HG03196 (cell line): ENCODE results near the gene C20orf96.
"Not testable (repeated sequence)": the region's sequence is repeated elsewhere in the genome, so short reads cannot be mapped to it uniquely, and the experiment has no call there.

ENCODE experiments used
- ATAC-seq: cut with Tn5 transposase; IDR thresholded peaks from one replicate; pipeline ENCODE4 v1.9.1; 2021; ENCODE audit not compliant: unreplicated experiment

The C20orf96 gene

GRCh38 chr20:278607-279571 lies 11.7 kb downstream of the C20orf96 start:
- no peak for ATAC-seq

- ATAC-seq = no peak
Measured at GRCh38 chr20:278181-278580, 12.4 kb downstream of the C20orf96 start.

GRCh38 chr20:277496-277781 lies 13.1 kb downstream of the C20orf96 start:
- no peak for ATAC-seq

DNA sequence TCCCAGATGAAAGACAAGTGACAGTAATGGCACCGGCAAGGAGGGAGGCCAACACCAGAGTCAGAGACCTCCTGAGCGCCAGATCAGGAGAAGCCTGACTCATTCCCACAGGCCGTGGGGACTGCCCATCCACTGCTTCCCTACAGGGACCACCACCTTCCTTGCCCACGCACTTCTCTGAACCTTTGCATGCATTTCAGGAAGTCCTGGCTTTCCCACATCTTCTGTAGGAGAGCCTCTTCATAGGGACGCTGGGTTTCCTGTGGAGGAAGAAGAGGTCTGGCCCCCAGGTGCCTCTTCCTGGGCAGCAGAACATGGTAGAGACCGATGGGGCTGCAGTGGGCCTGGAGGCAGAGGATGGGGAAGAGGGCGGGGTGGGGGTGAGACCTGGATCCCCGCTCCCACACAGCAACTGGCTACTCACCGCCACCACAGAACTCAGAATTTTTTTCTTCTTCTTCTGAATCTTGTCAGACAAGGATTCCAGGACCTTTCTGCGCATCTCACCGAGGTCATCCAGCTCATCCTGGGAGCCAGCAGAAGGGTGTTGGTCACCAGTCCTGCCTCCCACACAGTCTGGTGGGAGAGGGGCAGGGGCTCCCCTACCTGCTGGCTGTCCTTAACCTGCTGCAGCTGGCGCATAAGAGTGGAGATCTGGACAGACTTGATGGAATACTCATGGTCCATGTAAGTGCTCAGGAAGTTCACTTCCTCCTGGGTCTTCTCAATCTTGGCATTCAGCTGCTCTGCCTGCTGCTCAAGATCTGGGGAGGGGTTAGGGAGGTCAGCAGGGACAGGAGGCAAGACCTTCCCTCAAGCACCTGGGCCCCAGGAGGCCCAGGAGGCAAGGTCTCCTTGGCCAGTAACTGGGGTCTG lies 13.7 kb downstream of the C20orf96 start:
- ATAC-seq = no peak

GRCh38 chr20:275791-276190 lies 14.8 kb downstream of the C20orf96 start:
- no peak for ATAC-seq

GRCh38 chr20:273884-274283 lies 16.7 kb downstream of the C20orf96 start:
- ATAC-seq = no peak

DNA sequence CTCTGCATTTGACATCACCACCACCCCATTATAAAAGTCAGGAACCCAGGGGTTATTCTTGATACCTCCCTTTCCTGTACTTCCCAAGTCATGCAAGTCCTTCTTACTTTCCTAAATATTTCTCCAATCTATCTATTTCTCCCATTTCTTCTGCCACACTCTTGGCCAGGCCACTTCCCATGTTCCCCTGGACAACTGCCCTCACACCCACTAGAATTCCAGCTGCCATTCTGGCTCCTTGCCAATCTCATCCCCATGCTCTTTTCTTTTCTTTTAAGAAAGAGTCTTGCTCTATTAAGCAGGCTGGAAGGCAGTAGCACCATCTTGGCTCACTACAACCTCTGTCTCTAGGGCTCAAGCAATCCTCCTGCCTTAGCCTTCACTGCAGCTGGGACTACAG lies 17.8 kb downstream of the C20orf96 start:
- ATAC-seq = no peak

- no peak for ATAC-seq
Measured at GRCh38 chr20:271528-271927, 19.0 kb downstream of the C20orf96 start.

DNA sequence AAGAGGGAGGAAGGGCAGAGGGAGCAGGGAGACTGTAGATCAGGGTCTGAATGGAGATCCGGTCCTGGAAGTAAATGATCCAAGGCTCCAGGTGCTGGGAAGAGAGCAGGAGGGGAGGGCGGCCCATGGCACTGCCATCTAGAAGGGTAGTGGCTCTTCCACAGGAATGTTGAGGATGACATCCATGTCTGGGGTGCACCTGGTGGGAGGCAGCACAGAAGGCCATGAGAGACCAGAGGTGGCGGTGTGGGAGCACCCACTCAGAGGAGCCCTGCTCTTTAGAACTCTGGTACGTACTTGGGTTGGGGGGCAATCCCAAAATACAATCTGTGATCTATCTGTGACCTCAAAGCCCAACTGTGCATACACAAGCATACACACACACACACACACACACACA lies 19.5 kb downstream of the C20orf96 start:
- no peak for ATAC-seq

DNA sequence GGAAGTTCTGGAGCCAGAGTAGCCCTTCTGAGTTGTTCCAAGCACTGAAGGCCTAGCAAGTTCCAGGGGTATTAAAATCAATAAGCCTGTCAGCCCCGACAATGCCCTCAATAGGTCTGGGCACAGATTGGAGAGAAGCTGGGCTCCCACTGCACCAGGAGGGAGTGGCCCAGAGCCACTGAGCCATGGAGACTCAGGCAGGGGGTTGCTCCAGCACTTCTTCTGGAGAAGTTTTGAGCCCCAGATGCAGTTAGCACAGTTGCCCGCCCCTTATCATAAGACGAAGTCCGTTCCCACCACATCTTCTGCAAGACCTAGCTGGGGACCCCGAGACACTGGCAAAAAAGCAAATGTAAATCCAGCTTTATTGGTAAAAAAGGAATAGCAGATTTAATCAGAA lies 20.0 kb downstream of the C20orf96 start:
- ATAC-seq = no peak

DNA sequence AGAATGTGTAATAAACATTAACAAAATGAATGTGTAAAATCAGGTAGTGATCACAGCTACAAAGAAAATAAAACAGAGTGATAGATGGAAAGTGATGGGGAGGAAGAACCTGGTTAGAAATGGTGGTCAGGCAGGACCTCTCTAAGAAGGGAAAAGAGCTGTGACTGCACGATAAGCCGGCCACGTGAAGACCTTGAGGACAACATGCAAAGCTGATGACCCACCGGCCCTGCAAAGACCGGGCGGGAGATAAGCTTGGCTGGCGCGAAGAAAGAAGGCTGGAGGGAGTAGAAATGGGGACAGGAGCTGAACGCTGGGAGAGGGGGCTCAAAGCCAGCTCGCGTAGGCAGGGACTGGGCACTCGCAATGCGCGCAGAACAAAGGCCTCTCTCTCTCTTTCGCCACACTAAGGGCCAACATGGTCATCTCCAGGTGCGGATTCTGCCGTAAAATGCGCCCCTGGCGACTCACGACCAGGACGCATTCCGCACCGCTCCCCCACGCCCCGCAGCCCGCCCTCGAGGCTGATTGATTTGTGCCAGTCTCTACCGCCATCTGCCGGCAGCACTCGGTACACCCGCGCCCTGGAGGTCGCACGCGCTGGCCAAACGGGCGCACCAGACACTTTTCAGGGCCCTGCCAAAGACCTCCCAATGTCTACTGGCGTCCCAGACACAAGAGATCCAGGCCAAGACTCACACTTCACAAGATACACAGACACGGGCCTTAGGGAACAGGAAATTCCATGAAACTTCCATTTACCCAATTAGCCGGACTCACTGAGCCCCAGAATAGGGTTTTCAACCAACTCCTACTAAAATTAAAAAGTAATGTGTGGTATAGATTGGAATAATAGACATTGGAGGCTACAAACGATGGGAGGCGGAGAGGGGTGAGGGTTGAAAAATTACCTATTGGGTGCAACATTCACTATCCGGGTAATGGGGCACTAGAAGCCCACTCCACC lies 23.7 kb downstream of the C20orf96 start:
- ATAC-seq = peak; percentile 90

DNA sequence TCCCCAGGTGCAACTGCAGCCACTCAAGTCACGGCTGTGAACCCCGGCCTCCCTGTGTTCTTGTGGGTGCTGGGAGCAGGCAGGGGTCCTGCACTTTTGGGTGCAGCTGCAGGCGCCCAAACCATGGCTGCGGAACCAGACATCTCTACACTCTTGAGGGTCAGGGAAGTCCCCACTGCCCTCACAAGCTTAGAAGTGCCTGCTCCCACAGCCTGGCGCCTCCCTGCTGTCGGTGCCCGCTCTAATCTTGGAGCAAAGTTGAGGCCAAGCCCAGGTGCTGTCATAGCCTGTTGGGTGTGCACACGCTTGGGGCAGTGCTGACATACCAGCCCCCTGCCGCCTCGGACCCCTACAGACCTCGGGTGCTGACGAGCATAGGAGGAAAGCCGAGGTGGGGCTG lies 26.8 kb downstream of the C20orf96 start:
- no peak for ATAC-seq

GRCh38 chr20:259981-260380 lies 30.6 kb downstream of the C20orf96 start:
- no peak for ATAC-seq

DNA sequence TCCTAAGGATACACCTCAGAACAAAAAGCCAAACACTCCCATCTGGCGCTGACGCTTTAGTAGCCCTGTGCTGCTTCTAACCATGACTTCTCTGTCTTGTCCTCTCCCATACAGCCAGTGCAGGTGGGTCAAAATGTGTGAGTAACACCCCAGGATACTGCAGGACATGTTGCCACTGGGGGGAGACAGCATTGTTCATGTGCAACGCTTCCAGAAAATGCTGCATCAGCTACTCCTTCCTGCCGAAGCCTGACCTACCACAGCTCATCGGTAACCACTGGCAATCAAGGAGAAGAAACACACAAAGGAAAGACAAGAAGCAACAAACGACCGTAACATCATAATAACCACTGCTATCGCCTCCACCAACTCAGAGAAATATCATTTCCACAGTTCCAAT lies 31.6 kb downstream of the C20orf96 start:
- no peak for ATAC-seq

DNA sequence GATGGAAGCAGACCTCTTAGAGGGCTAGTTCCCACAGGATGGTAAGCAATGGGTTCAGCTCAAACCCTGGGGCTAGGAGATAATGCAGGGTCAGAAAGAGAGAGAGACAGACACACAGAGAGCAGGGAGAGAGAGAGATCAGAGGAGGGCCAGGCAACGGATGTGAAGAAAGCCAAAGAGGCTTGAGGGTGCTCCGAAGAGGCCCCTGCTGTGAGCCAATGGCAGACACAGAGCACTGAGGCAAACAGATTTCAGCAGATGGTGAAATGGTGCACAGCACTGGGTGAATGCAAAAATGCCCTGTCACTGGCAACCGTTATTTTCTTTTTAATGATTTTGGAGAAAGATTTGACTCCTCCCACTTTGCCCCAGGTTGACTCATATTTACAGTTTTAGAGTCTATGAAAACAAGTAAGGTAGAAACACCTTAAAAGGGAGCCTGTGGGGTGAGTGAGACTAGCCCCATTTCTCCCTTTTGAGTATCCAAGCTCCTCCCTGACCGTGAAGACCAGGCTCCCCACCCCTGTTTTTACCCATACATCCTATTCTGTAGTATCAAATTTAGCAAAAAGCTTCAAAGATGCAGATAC lies 32.2 kb downstream of the C20orf96 start:
- no peak for ATAC-seq

- ATAC-seq = no peak
Measured at GRCh38 chr20:257419-257818, 33.1 kb downstream of the C20orf96 start, which contains the start of gene DEFB132. Gene DEFB132, plus strand, starts transcription at chr20:257724. Its CDS starts 55 bp downstream, at chr20:257779.

DNA sequence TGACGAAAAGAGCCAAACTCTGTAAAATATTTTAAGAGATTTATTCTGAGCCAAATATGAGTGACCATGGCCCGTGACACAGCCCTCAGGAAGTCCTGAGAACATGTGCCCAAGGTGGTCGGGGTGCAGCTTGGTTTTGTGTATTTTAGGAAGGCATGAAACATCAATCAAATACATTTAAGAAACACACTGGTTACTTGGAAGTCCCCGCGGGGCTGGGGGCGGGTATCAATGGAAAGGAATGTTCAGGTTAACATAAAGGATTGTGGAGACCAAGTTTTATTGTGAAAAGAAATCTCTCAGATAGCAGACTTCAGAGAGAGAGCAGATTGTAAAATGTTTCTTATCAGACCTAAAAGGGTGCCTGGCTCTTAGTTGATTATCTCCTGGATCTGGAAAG lies 37.1 kb downstream of the C20orf96 start:
- not testable (repeated sequence) for ATAC-seq

GRCh38 chr20:252801-253200 lies 37.7 kb downstream of the C20orf96 start:
- no peak for ATAC-seq

DNA sequence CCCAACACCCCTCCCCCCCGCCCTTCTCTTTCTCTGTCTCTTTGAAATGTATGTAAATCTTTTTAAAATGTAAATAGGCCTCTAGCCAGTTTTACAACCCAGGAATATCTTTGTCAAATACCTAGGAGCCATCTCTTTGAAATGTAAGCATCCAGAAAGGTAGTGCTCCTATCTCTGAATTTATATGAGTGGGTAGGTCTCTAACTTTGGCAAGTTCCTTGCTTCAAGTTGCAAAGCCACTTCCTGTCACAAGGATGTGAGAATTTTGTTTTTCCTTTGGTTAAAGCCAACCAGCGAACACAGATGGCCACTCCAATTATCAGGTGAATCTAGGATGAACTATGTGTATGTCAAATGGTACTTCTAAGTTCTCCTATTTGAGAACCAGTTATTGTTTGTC lies 39.2 kb downstream of the C20orf96 start:
- ATAC-seq = no peak

- ATAC-seq = no peak
Measured at GRCh38 chr20:242905-243304, 47.6 kb downstream of the C20orf96 start.
